CD8-positive, alpha-beta memory T cell (primary cell): ENCODE data around the gene NAV2. TPM values are rescaled to one million over a fixed set of nuclear protein-coding genes. Genes with fewer than 3 reads are reported as not detected.

Source experiments
- CTCF ChIA-PET: fragments of 350-600 bp; sonication (Branson Sonifier 250); formaldehyde crosslinking; loops from one replicate; lab custom pipeline; 2021; ENCODE audit warnings: antibody characterized with exemption; lab: Charles Lee
- POLR2A ChIA-PET: fragments of 350-600 bp; sonication (Branson Sonifier 250); formaldehyde crosslinking; loops from one replicate; lab custom pipeline; 2021; ENCODE audit warnings: antibody characterized with exemption; lab: Charles Lee
- DNase-seq, 5 donors: peaks; one replicate each; pipeline versions ENCODE4 v3.0.0 to v3.0.0-alpha.2; 2020 to 2022; ENCODE audit warnings: mixed read lengths in 1 of 5
- H3K27ac ChIP-seq: one replicate; pipeline ENCODE4 v1.7.0; 2013; ENCODE audit warnings: low read depth, mild to moderate bottlenecking, low read length, moderate library complexity
- H3K27me3 ChIP-seq: 2 replicates; pipeline ENCODE4 v1.7.0; 2013; ENCODE audit warnings: low read length, mild to moderate bottlenecking; ENCODE audit not compliant: insufficient read depth, poor library complexity, severe bottlenecking
- H3K36me3 ChIP-seq: 2 replicates; pipeline ENCODE4 v1.7.0; 2013; ENCODE audit warnings: mild to moderate bottlenecking, low read length, moderate library complexity; ENCODE audit not compliant: insufficient read depth
- H3K4me1 ChIP-seq: 2 replicates; pipeline ENCODE4 v1.7.0; 2013; ENCODE audit warnings: mild to moderate bottlenecking, low read length, moderate library complexity; ENCODE audit not compliant: insufficient read depth
- H3K4me3 ChIP-seq: 2 replicates; pipeline ENCODE4 v1.7.0; 2013; ENCODE audit warnings: mild to moderate bottlenecking, low read length
- H3K9me3 ChIP-seq: 2 replicates; pipeline ENCODE4 v1.7.0; 2013; ENCODE audit warnings: mild to moderate bottlenecking, low read length
- H3K27ac Mint-ChIP-seq, 8 donors: one replicate each; pipeline ENCODE4 v1.8.0; 2020 to 2021; ENCODE audit warnings: mixed read lengths in 8 of 8, mild to moderate bottlenecking in 6 of 8, inconsistent platforms in 3 of 8, moderate library complexity in 3 of 8
- H3K27me3 Mint-ChIP-seq, 2 donors: one replicate each; pipeline ENCODE4 v1.8.0; 2020 to 2021; ENCODE audit warnings: mixed read lengths in 2 of 2, mild to moderate bottlenecking in 1 of 2, moderate library complexity in 1 of 2
- H3K36me3 Mint-ChIP-seq, 3 donors: one replicate each; pipeline ENCODE4 v1.8.0; 2020 to 2021; ENCODE audit warnings: mixed read lengths in 3 of 3, inconsistent platforms in 1 of 3, mild to moderate bottlenecking in 1 of 3
- H3K4me1 Mint-ChIP-seq, 3 donors: one replicate each; pipeline ENCODE4 v1.8.0; 2020 to 2021; ENCODE audit warnings: mixed read lengths in 3 of 3, inconsistent platforms in 1 of 3, mild to moderate bottlenecking in 1 of 3
- H3K4me3 Mint-ChIP-seq, 7 donors: one replicate each; pipeline ENCODE4 v1.8.0; 2020 to 2021; ENCODE audit warnings: mixed read lengths in 7 of 7, mild to moderate bottlenecking in 6 of 7, moderate library complexity in 4 of 7, inconsistent platforms in 2 of 7
- H3K9me3 Mint-ChIP-seq, 5 donors: one replicate each; pipeline ENCODE4 v1.8.0; 2020 to 2022; ENCODE audit warnings: mixed read lengths in 5 of 5, mild to moderate bottlenecking in 3 of 5, moderate library complexity in 2 of 5, inconsistent platforms in 1 of 5
- polyA plus RNA-seq: library from polyadenylated mRNA; unstranded; fragments of 300-500 nt; fragmentation: Illumina TruSeq; gene quantifications from one replicate; pipeline ENCODE4 v1.2.3, GENCODE V29; 2021
- total RNA-seq, 2 experiments: library from RNA; stranded (reverse); gene quantifications; one replicate each; pipeline ENCODE4 v1.2.3, GENCODE V29; 2021

NAV2 gene
- total and polyA plus RNA-seq, 3 experiments from 2014 or later = 0.42 to 1.2 (median 1.1) TPM

DNA sequence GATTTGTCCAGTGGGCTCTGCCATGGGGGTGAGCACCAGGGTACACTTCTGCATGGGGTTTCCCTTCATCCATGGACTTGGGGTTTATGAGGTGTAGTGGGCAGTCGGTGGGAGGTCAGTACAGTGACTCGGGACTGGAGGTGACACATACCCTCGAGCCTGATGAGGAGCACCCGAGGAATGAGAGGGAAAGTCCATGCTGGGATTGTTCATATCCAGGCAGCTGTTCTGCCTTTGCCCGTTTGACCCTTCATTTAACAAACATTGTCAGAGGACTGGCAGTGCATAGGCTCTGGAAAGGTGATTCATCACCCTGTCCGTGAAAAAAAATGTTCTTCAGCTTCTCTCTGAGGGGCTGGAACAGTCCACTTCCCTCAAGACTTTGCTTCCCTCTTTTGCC lies 2.7 kb downstream of the NAV2 start:
- Histone ChIP-seq H3K27ac (no peak overlapping the region), H3K27me3 (peaks cover 25% of the 10 kb centered on the region), H3K4me1 (peaks cover 20% of the 10 kb centered on the region), H3K9me3 (no peaks in the 10 kb centered on the region), H3K4me3 (no peak overlapping the region), H3K36me3 (no peaks in the 10 kb centered on the region)
- Mint-ChIP-seq H3K36me3 (peaks cover 0 to 5% (median 0%) of the 10 kb centered on the region in 3 donors), H3K4me1 (peaks cover 21 to 43% (median 32%) of the 10 kb centered on the region in 3 donors), H3K9me3 (no peaks in the 10 kb centered on the region), H3K27ac (peak overlapping the region in 2 of 8 donors; percentile 39 to 70), H3K4me3 (peak overlapping the region in 5 of 7 donors; percentile 42 to 92 (median 68)), H3K27me3 (peaks cover 27 to 31% of the 10 kb centered on the region in 2 donors)
- CTCF ChIA-PET = interaction anchor here (0.9 kb wide), 1 partner anchor 20 kb away, joined by 4 read pairs; no protein-coding TSS in a partner anchor
- POLR2A ChIA-PET = no interaction called here
- DNase-seq = no peak

DNA sequence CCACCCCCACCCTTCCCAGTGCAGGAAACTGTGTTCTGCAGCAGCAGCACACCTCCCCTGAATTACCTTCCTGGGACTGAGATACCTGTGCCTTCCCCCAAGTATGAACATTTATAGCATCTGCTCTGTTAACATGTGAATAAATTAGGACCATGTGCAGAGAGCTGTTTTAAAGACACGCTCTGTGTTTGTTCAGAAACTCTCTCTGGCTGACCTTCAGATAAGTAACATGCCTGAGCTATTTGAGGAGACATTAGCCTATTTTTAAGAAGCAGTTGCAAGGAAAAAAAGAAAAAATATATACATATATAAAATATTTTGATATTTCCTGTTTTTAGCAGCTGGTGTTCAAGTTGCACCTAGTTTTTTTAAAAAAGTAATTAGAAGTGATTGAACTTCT lies 5.4 kb downstream of the NAV2 start:
- Mint-ChIP-seq H3K27ac (no peak overlapping the region), H3K4me1 (peaks cover 22 to 46% (median 35%) of the 10 kb centered on the region in 3 donors), H3K27me3 (peaks cover 22 to 31% of the 10 kb centered on the region in 2 donors), H3K36me3 (peaks cover 0 to 2% (median 2%) of the 10 kb centered on the region in 3 donors), H3K4me3 (no peak overlapping the region), H3K9me3 (no peaks in the 10 kb centered on the region)
- ChIA-PET CTCF (interaction anchor here (0.9 kb wide), 1 partner anchor 9 kb away, joined by 4 read pairs; no protein-coding TSS in a partner anchor), POLR2A (no interaction called here)
- H3K9me3 ChIP-seq = no peaks in the 10 kb centered on the region
- peaks cover 24% of the 10 kb centered on the region for H3K4me1 ChIP-seq
- no peak for DNase-seq
- H3K36me3 ChIP-seq = no peaks in the 10 kb centered on the region
- no peak overlapping the region for H3K27ac ChIP-seq
- peaks cover 25% of the 10 kb centered on the region for H3K27me3 ChIP-seq
- H3K4me3 ChIP-seq = no peak overlapping the region

DNA sequence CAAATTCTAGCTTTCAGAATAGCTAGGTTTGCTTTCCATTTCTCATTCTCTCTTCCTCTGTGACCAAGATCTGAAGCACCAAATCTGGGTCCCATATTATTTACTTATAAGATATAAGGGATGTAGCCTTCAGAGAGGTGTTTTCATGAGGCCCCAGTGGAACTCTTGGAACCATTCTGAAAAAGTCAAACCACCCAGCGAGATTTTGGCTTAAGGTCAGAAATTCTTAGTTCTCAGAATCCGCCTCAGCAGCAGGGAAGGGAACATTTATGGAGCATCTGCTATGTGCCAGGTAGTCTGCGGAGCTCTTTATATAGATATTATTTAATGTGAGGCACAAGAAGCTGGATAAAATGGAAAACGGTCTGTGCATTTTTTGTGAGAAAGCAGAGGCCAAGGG lies 6.3 kb downstream of the NAV2 start:
- H3K4me3 ChIP-seq = no peak overlapping the region
- CTCF ChIA-PET = no interaction called here
- peaks cover 27 to 48% (median 38%) of the 10 kb centered on the region in 3 donors for H3K4me1 Mint-ChIP-seq
- no peaks in the 10 kb centered on the region for H3K36me3 ChIP-seq
- peaks cover 28% of the 10 kb centered on the region for H3K4me1 ChIP-seq
- no peaks in the 10 kb centered on the region for H3K9me3 ChIP-seq
- no peak overlapping the region for H3K27ac ChIP-seq
- H3K27ac Mint-ChIP-seq = no peak overlapping the region
- POLR2A ChIA-PET = no interaction called here
- peaks cover 18 to 29% of the 10 kb centered on the region in 2 donors for H3K27me3 Mint-ChIP-seq
- H3K27me3 ChIP-seq = peaks cover 20% of the 10 kb centered on the region
- no peak for DNase-seq
- H3K9me3 Mint-ChIP-seq = no peaks in the 10 kb centered on the region
- no peak overlapping the region for H3K4me3 Mint-ChIP-seq
- peaks cover 0 to 2% (median 2%) of the 10 kb centered on the region in 3 donors for H3K36me3 Mint-ChIP-seq

DNA sequence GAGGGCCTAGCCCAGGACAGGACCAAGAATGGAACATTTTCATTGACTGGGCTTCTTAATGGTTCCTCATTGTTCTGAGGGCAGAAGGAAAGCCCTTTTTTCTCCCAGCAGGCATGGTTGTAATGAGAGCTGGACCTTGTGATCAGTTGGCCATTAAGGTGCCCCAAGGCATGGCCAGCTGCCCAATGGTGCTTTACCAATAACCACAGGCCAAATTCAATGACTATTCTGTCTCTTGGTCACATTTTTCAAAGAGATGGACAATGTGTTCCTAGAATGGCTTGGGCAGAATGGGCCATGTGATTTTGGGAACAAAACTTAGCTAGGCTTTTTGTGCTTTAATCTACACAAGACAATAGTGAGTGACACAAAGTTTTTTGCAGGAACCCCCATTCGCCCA lies 7.3 kb downstream of the NAV2 start:
- Mint-ChIP-seq H3K36me3 (peaks cover 0 to 2% (median 0%) of the 10 kb centered on the region in 3 donors), H3K27ac (no peak overlapping the region), H3K9me3 (no peaks in the 10 kb centered on the region), H3K4me1 (peaks cover 32 to 48% (median 39%) of the 10 kb centered on the region in 3 donors), H3K4me3 (no peak overlapping the region), H3K27me3 (peaks cover 8 to 22% of the 10 kb centered on the region in 2 donors)
- H3K27me3 ChIP-seq = peaks cover 10% of the 10 kb centered on the region
- ChIA-PET POLR2A (no interaction called here), CTCF (no interaction called here)
- H3K27ac ChIP-seq = no peak overlapping the region
- no peak overlapping the region for H3K4me3 ChIP-seq
- H3K4me1 ChIP-seq = peaks cover 28% of the 10 kb centered on the region
- no peaks in the 10 kb centered on the region for H3K9me3 ChIP-seq
- no peaks in the 10 kb centered on the region for H3K36me3 ChIP-seq
- DNase-seq = no peak

DNA sequence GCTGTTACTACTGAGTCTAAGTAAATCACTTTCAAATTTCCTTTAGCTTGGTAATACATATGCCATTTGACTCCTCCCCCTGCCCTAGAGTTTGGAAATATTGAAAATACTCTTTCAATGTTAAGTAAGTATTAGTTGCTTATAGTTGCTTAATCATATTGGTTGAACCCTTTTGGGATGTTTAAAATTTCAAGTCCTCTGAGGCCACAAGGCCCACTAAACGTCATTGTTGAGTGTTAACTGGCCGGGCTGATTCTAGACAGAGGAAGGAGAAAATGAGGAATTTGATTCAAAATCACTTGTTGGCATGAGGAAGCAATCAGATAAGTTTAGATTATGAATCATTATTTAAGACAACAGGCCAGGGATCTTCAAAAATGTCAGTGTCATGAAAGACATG lies 8.5 kb downstream of the NAV2 start:
- CTCF ChIA-PET = interaction anchor here (1.5 to 1.6 kb wide), 2 partner anchors 21 to 22 kb away, joined by 3 to 4 read pairs; no protein-coding TSS in a partner anchor
- H3K9me3 Mint-ChIP-seq = no peaks in the 10 kb centered on the region
- DNase-seq = no peak

DNA sequence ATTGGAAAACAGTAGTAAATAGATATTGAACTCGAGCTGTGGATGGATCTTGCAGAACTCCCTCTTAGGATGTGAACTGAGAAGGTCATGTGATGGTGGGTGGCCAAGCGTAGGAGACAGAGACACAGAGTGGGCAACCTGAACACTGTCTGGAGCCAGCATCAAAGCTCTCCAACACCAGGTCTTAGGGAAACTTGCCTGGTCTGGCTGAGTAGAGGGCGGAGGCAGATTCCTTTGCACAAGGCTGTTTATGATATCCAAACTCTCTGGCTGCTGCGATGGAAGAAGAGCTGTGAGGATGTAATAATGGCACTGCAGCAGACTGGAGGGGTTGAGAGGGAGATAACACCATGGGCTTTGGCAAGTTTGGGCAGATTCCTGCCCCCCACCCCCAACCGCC lies 10.1 kb downstream of the NAV2 start:
- H3K27me3 ChIP-seq = no peaks in the 10 kb centered on the region
- no peak overlapping the region for H3K27ac ChIP-seq
- Mint-ChIP-seq H3K4me1 (peaks cover 37 to 47% (median 37%) of the 10 kb centered on the region in 3 donors), H3K36me3 (peaks cover 0 to 2% (median 0%) of the 10 kb centered on the region in 3 donors), H3K27me3 (peaks cover 2% of the 10 kb centered on the region in 2 donors), H3K4me3 (peak overlapping the region in 1 of 7 donors; percentile 46), H3K27ac (peak overlapping the region; percentile 23 to 96 (median 90)), H3K9me3 (no peaks in the 10 kb centered on the region)
- DNase-seq = no peak
- peaks cover 31% of the 10 kb centered on the region for H3K4me1 ChIP-seq
- POLR2A ChIA-PET = no interaction called here
- no peak overlapping the region for H3K4me3 ChIP-seq
- no peaks in the 10 kb centered on the region for H3K36me3 ChIP-seq
- CTCF ChIA-PET = interaction anchor here (1.1 to 2.3 kb wide), 4 partner anchors 10 to 159 kb away, joined by 4 to 12 read pairs (median 5); partner anchors contain the start of gene NAV2
- no peaks in the 10 kb centered on the region for H3K9me3 ChIP-seq

More for the DNA sequence above, 8.5 kb downstream of the NAV2 start:
- no peaks in the 10 kb centered on the region for H3K36me3 ChIP-seq
- no peaks in the 10 kb centered on the region for H3K27me3 ChIP-seq
- POLR2A ChIA-PET = no interaction called here
- Mint-ChIP-seq H3K4me1 (peaks cover 33 to 51% (median 37%) of the 10 kb centered on the region in 3 donors), H3K36me3 (peaks cover 0 to 2% (median 0%) of the 10 kb centered on the region in 3 donors), H3K27ac (peak overlapping the region in 3 of 8 donors; percentile 7 to 72 (median 70)), H3K27me3 (peaks cover 0 to 12% of the 10 kb centered on the region in 2 donors), H3K4me3 (no peak overlapping the region)
- H3K4me1 ChIP-seq = peaks cover 31% of the 10 kb centered on the region
- no peak overlapping the region for H3K27ac ChIP-seq
- H3K4me3 ChIP-seq = no peak overlapping the region
- no peaks in the 10 kb centered on the region for H3K9me3 ChIP-seq

DNA sequence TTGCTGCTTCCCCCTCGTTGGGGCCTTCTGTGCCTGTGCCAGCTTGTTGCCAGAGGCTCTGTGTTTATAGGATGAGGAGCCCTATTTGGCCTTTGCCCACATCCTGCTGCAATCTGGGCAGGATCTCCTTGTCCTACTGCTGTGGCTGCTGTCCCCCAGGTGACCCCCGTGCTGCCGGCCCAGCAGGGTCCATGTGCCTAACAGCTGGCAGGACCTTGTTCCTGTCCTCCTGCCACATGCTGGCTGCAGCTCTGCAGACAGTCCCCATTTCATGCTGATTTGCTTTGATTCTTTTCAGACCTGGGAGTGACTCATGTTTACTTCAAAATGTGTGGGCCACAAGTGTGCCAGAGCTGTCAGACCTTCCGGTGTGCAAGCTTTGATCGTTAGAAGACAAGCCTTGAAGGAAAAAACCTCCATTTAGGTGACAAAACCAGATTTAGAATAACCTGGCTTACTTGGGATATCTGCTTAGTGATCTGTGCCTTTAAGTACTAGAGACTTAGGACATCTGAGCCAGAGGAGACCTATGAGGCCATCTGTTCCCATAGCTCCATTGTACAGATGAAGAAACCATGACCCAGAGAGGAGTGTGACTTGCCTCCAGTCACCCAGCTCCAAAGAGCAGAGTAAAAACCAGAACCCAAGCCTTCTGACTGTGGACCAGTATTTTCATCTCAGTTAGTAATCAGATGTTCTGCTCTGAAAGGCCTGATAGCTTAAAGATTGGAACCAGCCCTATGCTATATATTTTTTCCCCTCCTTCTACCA lies 11.1 kb downstream of the NAV2 start:
- Histone ChIP-seq H3K27ac (no peak overlapping the region), H3K9me3 (no peaks in the 10 kb centered on the region), H3K36me3 (no peaks in the 10 kb centered on the region), H3K27me3 (no peaks in the 10 kb centered on the region), H3K4me3 (no peak overlapping the region), H3K4me1 (peaks cover 31% of the 10 kb centered on the region)
- Mint-ChIP-seq H3K4me1 (peaks cover 37 to 41% (median 37%) of the 10 kb centered on the region in 3 donors), H3K27ac (peak overlapping the region; percentile 74 to 96 (median 90)), H3K36me3 (peaks cover 0 to 2% (median 0%) of the 10 kb centered on the region in 3 donors), H3K9me3 (no peaks in the 10 kb centered on the region), H3K27me3 (peaks cover 0 to 2% of the 10 kb centered on the region in 2 donors), H3K4me3 (peak overlapping the region; percentile 0 to 77 (median 42))
- ChIA-PET POLR2A (interaction anchor here (0.6 to 1.4 kb wide), 3 partner anchors 11 to 174 kb away, joined by 4 to 9 read pairs (median 4); no protein-coding TSS in a partner anchor), CTCF (interaction anchor here (1.0 to 2.3 kb wide), 4 partner anchors 11 to 160 kb away, joined by 3 to 12 read pairs (median 7); partner anchors contain the start of gene NAV2)
- DNase-seq = peak; percentile 12 to 76 (median 31)
